ENCODE results near the gene DCLK3. TPM values are rescaled to one million over a fixed set of nuclear protein-coding genes. Genes with fewer than 3 reads are reported as not detected.

The DCLK3 gene
- total RNA-seq, 2 donors from 2014 or later: 0.80 TPM; not detected in 1

- no peak for TF ChIP-seq POLR2AphosphoS5 (IDR thresholded peaks at IDR 0.05)
- TF ChIP-seq POLR2A (IDR thresholded peaks at IDR 0.05): no peak
- TF ChIP-seq, protein P1, sequence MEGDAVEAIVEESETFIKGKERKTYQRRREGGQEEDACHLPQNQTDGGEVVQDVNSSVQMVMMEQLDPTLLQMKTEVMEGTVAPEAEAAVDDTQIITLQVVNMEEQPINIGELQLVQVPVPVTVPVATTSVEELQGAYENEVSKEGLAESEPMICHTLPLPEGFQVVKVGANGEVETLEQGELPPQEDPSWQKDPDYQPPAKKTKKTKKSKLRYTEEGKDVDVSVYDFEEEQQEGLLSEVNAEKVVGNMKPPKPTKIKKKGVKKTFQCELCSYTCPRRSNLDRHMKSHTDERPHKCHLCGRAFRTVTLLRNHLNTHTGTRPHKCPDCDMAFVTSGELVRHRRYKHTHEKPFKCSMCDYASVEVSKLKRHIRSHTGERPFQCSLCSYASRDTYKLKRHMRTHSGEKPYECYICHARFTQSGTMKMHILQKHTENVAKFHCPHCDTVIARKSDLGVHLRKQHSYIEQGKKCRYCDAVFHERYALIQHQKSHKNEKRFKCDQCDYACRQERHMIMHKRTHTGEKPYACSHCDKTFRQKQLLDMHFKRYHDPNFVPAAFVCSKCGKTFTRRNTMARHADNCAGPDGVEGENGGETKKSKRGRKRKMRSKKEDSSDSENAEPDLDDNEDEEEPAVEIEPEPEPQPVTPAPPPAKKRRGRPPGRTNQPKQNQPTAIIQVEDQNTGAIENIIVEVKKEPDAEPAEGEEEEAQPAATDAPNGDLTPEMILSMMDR (IDR thresholded peaks at IDR 0.05): no peak
- Histone ChIP-seq H3K27ac (no peak overlapping the region), H3K9me3 (no peaks in the 10 kb centered on the region), H3K4me1 (replicated peaks) (no peaks in the 10 kb centered on the region), H3K36me3 (no peaks in the 10 kb centered on the region), H3K4me3 (no peak overlapping the region), H3K27me3 (replicated peaks; ENCODE audit: insufficient read depth) (no peaks in the 10 kb centered on the region)
- intact Hi-C loops (cut with DNase I): no loop called here
- 94% methylated on average over 1 of the region's 1 CpG for WGBS
- DNase-seq (ENCODE audit: low spot score): no peak
Observed at GRCh38 chr3:36756269-36756668, 8.1 kb downstream of the DCLK3 start.

- Histone ChIP-seq H3K4me1 (replicated peaks) (no peaks in the 10 kb centered on the region), H3K36me3 (no peaks in the 10 kb centered on the region), H3K9me3 (no peaks in the 10 kb centered on the region), H3K27me3 (replicated peaks; ENCODE audit: insufficient read depth) (no peaks in the 10 kb centered on the region), H3K4me3 (no peak overlapping the region), H3K27ac (no peak overlapping the region)
- no peak for DNase-seq (ENCODE audit: low spot score)
- TF ChIP-seq, protein P1 (IDR thresholded peaks at IDR 0.05): no peak
- no peak for TF ChIP-seq POLR2AphosphoS5 (IDR thresholded peaks at IDR 0.05)
- no peak for TF ChIP-seq POLR2A (IDR thresholded peaks at IDR 0.05)
- WGBS: 82% methylated on average over 1 of the region's 1 CpG
- intact Hi-C loops (cut with DNase I): no loop called here
Observed at GRCh38 chr3:36751326-36751725, 13.0 kb downstream of the DCLK3 start.

- no peaks in the 10 kb centered on the region for H3K4me1 ChIP-seq (replicated peaks)
- 55% methylated on average over 6 of the region's 6 CpGs for WGBS
- H3K27ac ChIP-seq: no peak overlapping the region
- DNase-seq (ENCODE audit: low spot score): no peak
- H3K4me3 ChIP-seq: no peak overlapping the region
- intact Hi-C loops (cut with DNase I): no loop called here
- no peaks in the 10 kb centered on the region for H3K9me3 ChIP-seq
- TF ChIP-seq POLR2AphosphoS5 (IDR thresholded peaks at IDR 0.05) (no peak), POLR2A (IDR thresholded peaks at IDR 0.05) (no peak)
- TF ChIP-seq, protein P1 (IDR thresholded peaks at IDR 0.05): no peak
- H3K27me3 ChIP-seq (replicated peaks; ENCODE audit: insufficient read depth): no peaks in the 10 kb centered on the region
- H3K36me3 ChIP-seq: no peaks in the 10 kb centered on the region
Observed at GRCh38 chr3:36750737-36751136, 13.6 kb downstream of the DCLK3 start.

DNA sequence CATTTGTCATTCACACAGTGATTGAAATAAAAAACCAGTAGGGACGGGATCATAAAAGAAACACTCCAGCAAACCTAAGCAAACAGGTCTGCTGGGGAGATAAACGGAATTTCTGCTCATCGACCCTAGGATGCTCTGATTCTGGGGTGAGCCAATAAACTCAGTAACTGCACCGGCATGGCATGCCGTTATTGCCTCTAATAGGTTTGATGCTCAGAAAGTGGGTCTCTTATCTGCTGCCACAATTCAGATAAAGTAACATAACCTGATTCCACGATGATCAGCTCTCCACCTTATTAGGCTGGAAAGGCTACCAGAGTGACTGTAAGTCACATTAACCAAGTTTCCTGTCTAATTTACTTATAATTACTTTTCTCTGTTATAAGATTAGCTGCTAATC lies 19.6 kb downstream of the DCLK3 start:
- TF ChIP-seq POLR2AphosphoS5 (IDR thresholded peaks at IDR 0.05) (no peak), POLR2A (IDR thresholded peaks at IDR 0.05) (no peak)
- TF ChIP-seq, protein P1 (IDR thresholded peaks at IDR 0.05): no peak
- H3K27me3 ChIP-seq (replicated peaks; ENCODE audit: insufficient read depth): no peaks in the 10 kb centered on the region
- no peaks in the 10 kb centered on the region for H3K36me3 ChIP-seq
- H3K9me3 ChIP-seq: no peaks in the 10 kb centered on the region
- no peak overlapping the region for H3K27ac ChIP-seq
- intact Hi-C loops (cut with DNase I): no loop called here
- no peak for DNase-seq (ENCODE audit: low spot score)
- no peak overlapping the region for H3K4me3 ChIP-seq
- H3K4me1 ChIP-seq (replicated peaks): no peaks in the 10 kb centered on the region
- 42% methylated on average over 6 of the region's 6 CpGs for WGBS

- no peaks in the 10 kb centered on the region for H3K9me3 ChIP-seq
- no peaks in the 10 kb centered on the region for H3K36me3 ChIP-seq
- no peaks in the 10 kb centered on the region for H3K27me3 ChIP-seq (replicated peaks; ENCODE audit: insufficient read depth)
- no peak overlapping the region for H3K4me3 ChIP-seq
- no peak overlapping the region for H3K27ac ChIP-seq
- H3K4me1 ChIP-seq (replicated peaks): no peaks in the 10 kb centered on the region
- WGBS: 93% methylated on average over 2 of the region's 2 CpGs
- no peak for DNase-seq (ENCODE audit: low spot score)
- TF ChIP-seq POLR2A (IDR thresholded peaks at IDR 0.05): no peak
- TF ChIP-seq, protein P1 (IDR thresholded peaks at IDR 0.05): no peak
- no peak for TF ChIP-seq POLR2AphosphoS5 (IDR thresholded peaks at IDR 0.05)
- intact Hi-C loops (cut with DNase I): no loop called here
Observed at GRCh38 chr3:36743826-36744225, 20.5 kb downstream of the DCLK3 start.

All from prostate gland (tissue), 2 donors.